GM06990 (cell line): ENCODE measurements around the gene TMEM106B.
A peak's percentile ranks its signal among the peaks of the same experiment; 100 is the strongest.

Experiments
- DNase-seq: peaks from one replicate; pipeline ENCODE4 v3.0.0-alpha.2; 2011; ENCODE audit not compliant: insufficient read length; ENCODE audit errors: extremely low read depth
- H3K27me3 ChIP-seq: replicated peaks from 2 replicates; pipeline ENCODE4 v1.6.0; 2011; ENCODE audit warnings: low read length; ENCODE audit not compliant: control insufficient read depth, insufficient read depth
- H3K36me3 ChIP-seq: 2 replicates; pipeline ENCODE4 v1.5.1; 2011; ENCODE audit warnings: low read length; ENCODE audit not compliant: control insufficient read depth, insufficient read depth
- H3K4me3 ChIP-seq: replicated peaks from 2 replicates; pipeline ENCODE4 v1.5.1; 2011; ENCODE audit warnings: low read depth, mild to moderate bottlenecking, control low read depth, low read length
- TF ChIP-seq, protein P1 (sequence below): IDR thresholded peaks from 2 replicates; pipeline ENCODE4 v1.5.1; 2011; ENCODE audit warnings: low read length, control low read depth, mild to moderate bottlenecking, inconsistent platforms; ENCODE audit not compliant: insufficient read depth, poor library complexity, severe bottlenecking

The TMEM106B gene

DNA sequence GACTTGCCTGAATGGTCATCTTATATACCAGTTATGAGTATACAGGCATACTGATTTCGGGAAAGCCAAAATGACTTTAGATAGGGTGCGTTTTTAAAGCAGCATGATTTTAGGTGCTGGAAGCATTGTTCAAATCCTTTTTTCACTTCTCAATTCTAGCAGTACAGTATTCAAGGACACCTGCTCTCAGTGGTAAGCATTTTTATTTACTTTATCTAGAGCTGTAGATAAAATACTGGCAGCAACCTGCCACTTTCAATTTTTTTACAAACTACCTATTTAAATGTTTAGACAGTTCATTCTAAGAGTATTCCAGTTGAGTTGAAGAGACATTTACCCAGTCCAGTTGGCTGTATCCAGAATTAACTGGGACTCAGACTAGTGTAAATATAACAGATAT lies 33.6 kb downstream of the TMEM106B start:
- Histone ChIP-seq H3K36me3 (no peaks in the 10 kb centered on the region), H3K27me3 (no peaks in the 10 kb centered on the region), H3K4me3 (no peak overlapping the region)
- no peak for DNase-seq
- TF ChIP-seq, protein P1, sequence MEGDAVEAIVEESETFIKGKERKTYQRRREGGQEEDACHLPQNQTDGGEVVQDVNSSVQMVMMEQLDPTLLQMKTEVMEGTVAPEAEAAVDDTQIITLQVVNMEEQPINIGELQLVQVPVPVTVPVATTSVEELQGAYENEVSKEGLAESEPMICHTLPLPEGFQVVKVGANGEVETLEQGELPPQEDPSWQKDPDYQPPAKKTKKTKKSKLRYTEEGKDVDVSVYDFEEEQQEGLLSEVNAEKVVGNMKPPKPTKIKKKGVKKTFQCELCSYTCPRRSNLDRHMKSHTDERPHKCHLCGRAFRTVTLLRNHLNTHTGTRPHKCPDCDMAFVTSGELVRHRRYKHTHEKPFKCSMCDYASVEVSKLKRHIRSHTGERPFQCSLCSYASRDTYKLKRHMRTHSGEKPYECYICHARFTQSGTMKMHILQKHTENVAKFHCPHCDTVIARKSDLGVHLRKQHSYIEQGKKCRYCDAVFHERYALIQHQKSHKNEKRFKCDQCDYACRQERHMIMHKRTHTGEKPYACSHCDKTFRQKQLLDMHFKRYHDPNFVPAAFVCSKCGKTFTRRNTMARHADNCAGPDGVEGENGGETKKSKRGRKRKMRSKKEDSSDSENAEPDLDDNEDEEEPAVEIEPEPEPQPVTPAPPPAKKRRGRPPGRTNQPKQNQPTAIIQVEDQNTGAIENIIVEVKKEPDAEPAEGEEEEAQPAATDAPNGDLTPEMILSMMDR: no peak

DNA sequence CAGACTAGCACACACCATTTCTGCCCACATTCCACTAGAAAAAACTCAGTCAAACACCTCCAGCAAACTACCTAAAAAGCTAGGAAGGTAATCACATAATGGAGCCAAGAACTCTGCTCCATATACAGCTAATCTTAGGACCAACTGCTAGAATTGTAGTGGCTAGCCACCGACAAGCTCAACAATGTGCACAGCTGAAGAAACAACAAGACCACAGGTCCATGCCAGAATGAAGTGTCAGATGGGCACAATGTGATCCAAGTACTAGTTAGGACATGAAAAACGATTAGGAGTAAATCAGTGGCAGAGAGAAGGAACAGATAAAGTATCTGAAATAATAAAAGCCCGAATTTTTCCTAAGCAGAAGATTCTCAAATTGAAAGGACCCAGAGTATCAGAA lies 38.6 kb downstream of the TMEM106B start:
- H3K4me3 ChIP-seq: no peak overlapping the region
- TF ChIP-seq, protein P1: no peak

DNA sequence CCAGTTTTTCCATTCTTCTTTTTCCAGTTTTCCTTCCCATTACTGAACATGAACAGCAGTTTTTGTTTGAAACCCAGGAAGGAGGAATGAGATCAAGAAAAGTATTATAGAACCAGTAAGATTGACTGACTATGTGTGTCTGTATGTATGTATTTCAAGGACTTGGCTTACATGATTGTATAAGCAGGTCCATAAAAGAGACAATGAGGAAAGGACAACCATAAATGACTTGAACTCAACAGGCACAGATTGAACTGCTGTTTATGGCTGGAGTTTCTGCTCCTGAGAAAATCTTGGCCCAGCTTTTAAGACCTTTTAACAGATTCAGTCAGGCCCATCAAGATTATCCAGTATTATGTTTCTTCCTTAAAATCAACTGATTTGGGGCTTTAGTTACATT lies 39.1 kb downstream of the TMEM106B start:
- TF ChIP-seq, protein P1: no peak
- no peak for DNase-seq

More for the DNA sequence above, 38.6 kb downstream of the TMEM106B start:
- Histone ChIP-seq H3K27me3 (no peaks in the 10 kb centered on the region), H3K36me3 (no peaks in the 10 kb centered on the region)
- DNase-seq: no peak

DNA sequence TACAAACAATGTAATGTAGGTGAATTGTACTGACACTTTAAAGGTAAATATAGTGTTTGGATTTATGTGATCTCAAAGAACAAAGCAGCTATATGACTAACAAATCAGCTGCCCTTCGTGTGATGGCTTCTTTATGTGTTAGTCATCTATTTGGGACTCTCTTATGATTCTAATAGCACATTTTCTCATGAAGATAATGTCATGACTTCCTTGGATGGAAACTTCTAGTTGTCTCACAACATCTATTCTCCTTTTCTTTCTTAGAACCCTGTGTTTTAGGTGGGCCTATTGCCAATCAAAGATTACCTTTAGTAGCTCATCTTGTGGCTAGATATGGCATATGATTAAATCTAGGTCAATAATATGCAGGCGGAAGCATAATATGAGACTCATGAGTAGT lies 45.0 kb downstream of the TMEM106B start:
- Histone ChIP-seq H3K4me3 (no peak overlapping the region), H3K27me3 (no peaks in the 10 kb centered on the region), H3K36me3 (no peaks in the 10 kb centered on the region)
- TF ChIP-seq, protein P1: no peak
- DNase-seq: no peak

More for the DNA sequence above, 39.1 kb downstream of the TMEM106B start:
- H3K27me3 ChIP-seq: no peaks in the 10 kb centered on the region
- no peak overlapping the region for H3K4me3 ChIP-seq
- no peaks in the 10 kb centered on the region for H3K36me3 ChIP-seq

DNA sequence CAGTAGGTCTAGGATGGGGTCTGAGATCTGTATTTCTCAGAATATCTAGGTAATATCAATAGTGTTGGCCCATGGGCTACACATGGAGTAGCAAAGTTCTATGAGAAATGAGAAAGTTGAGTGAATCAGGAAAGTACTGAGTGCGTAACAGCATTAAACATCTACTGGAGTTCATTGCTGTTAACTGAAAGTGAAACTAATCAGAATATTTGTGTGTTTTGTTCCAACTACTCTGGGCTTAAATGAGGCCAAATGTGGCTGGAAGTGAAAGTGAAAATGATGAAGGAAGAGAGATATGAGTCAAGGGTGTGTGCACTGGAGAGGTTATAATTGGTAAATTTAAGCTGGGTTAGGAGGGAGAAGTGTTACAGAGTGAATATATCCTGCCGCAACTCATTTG lies 46.5 kb downstream of the TMEM106B start:
- TF ChIP-seq, protein P1: no peak
- no peaks in the 10 kb centered on the region for H3K36me3 ChIP-seq
- H3K4me3 ChIP-seq: no peak overlapping the region
- peak; percentile 55 for DNase-seq
- no peaks in the 10 kb centered on the region for H3K27me3 ChIP-seq

DNA sequence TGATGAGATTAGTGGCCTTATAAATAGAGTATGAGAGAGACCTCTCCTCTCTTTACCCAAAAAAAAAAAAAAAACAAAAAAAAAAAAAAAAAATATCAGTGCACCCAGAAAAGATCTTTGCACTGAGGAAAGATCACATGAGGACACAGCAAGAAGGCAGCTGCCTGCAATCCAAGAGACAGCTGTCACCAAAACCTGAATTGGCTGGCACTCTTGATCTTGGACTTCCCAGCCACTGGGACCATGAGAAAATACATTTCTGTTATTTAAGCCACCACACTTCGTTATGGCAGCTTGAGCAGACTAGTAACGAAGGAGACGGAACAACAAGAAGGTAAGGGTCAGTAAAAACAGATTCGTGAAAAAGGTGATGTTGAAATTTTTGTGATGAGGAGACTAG lies 47.0 kb downstream of the TMEM106B start:
- DNase-seq: no peak
- no peaks in the 10 kb centered on the region for H3K36me3 ChIP-seq
- no peaks in the 10 kb centered on the region for H3K27me3 ChIP-seq
- TF ChIP-seq, protein P1: no peak
- no peak overlapping the region for H3K4me3 ChIP-seq
